ENCODE results near the gene PERCC1.

GRCh38 chr16:1393613-1394176, 37.2 kb upstream of the PERCC1 start:
- TF ChIP-seq POLR2A (IDR thresholded peaks at IDR 0.05) (no peak), POLR2AphosphoS5 (IDR thresholded peaks at IDR 0.05) (no peak), CTCF (IDR thresholded peaks at IDR 0.05) (no peak), EP300 (IDR thresholded peaks at IDR 0.05) (no peak)
